ENCODE measurements around the gene GADD45G.

GADD45G gene

DNA sequence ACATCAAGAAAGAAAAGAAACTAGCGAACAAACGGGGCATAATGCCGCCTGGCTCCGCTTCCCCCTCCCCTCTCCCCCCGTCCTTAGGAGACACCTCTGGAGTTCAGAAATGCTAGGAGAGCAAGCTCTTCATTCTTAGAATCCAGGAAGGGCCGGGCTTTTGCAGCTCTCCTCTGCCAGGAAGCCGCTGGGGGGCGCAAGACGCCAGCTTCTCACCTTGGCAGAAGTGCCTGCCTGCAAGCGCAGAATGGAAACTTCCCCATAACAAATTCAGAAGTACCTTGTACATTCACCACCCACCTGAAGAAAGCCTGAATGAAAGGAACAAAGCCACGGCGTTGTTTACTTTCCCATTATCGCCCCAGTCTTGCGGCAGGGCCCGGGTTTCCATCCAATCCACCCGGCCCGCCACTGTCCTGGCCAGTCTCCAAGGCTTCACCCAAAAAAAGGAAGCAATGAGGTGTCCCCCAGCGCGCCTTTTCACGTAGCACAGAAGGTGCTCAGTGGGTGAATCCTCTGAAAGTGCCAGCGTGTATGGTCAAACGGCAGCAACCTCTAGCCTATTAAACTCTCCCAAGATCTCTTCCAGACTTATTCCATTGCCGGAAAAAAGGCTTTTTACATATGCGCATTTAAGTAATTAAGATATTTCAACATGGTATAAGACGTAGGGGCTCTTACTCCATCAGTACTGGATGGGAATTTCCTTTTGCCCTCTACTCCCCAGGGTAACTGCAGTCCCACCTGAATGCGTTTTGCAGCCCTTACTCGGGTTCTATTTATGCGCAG is 1.6 kb upstream of the GADD45G start:
- H3K9ac ChIP-seq (ENCODE audit: low read depth, low read length), result peak overlapping the region; percentile 31; the same call in 1 of the 2 replicates
- H3K27me3 ChIP-seq (ENCODE audit: control insufficient read depth, insufficient read depth, low read length), result peaks cover 12% of the 10 kb centered on the region

GRCh38 chr9:89603767-89604665 is 796 bp upstream of the GADD45G start:
- Histone ChIP-seq H3K36me3 (ENCODE audit: control insufficient read depth, insufficient read depth, low read length) (peaks cover 14% of the 10 kb centered on the region), H3K9ac (ENCODE audit: low read depth, low read length) (peak overlapping the region; percentile 77; the same call in 1 of the 2 replicates), H3K4me1 (ENCODE audit: control insufficient read depth, insufficient read depth, low read length) (peaks cover 28% of the 10 kb centered on the region), H3K4me3 (ENCODE audit: low read depth, low read length) (peak overlapping the region; percentile 64), H3K27ac (ENCODE audit: low read depth, low read length) (peak overlapping the region; percentile 84), H3K9me3 (ENCODE audit: control insufficient read depth, insufficient read depth, low read length) (no peaks in the 10 kb centered on the region), H3K27me3 (ENCODE audit: control insufficient read depth, insufficient read depth, low read length) (peaks cover 12% of the 10 kb centered on the region)

More for the DNA sequence above, 1.6 kb upstream of the GADD45G start:
- H3K9me3 ChIP-seq (ENCODE audit: control insufficient read depth, insufficient read depth, low read length), result no peaks in the 10 kb centered on the region
- H3K36me3 ChIP-seq (ENCODE audit: control insufficient read depth, insufficient read depth, low read length), result peaks cover 14% of the 10 kb centered on the region
- H3K4me1 ChIP-seq (ENCODE audit: control insufficient read depth, insufficient read depth, low read length), result peaks cover 28% of the 10 kb centered on the region
- peak overlapping the region; percentile 57 for H3K4me3 ChIP-seq (ENCODE audit: low read depth, low read length)
- H3K27ac ChIP-seq (ENCODE audit: low read depth, low read length), result no peak overlapping the region

- H3K27ac ChIP-seq (ENCODE audit: low read depth, low read length), result no peak overlapping the region
- H3K36me3 ChIP-seq (ENCODE audit: control insufficient read depth, insufficient read depth, low read length), result peaks cover 14% of the 10 kb centered on the region
- peaks cover 12% of the 10 kb centered on the region for H3K27me3 ChIP-seq (ENCODE audit: control insufficient read depth, insufficient read depth, low read length)
- H3K9me3 ChIP-seq (ENCODE audit: control insufficient read depth, insufficient read depth, low read length), result no peaks in the 10 kb centered on the region
- H3K4me3 ChIP-seq (ENCODE audit: low read depth, low read length), result peak overlapping the region; percentile 84
- H3K9ac ChIP-seq (ENCODE audit: low read depth, low read length), result peak overlapping the region; percentile 55
- peaks cover 28% of the 10 kb centered on the region for H3K4me1 ChIP-seq (ENCODE audit: control insufficient read depth, insufficient read depth, low read length)
These were observed 745 bp downstream of the GADD45G start for GRCh38 chr9:89605465-89606048.

GRCh38 chr9:89606049-89606623 is 1.3 kb downstream of the GADD45G start:
- Histone ChIP-seq H3K4me1 (ENCODE audit: control insufficient read depth, insufficient read depth, low read length) (peaks cover 28% of the 10 kb centered on the region), H3K9ac (ENCODE audit: low read depth, low read length) (peak overlapping the region; percentile 1; the same call in 1 of the 2 replicates), H3K36me3 (ENCODE audit: control insufficient read depth, insufficient read depth, low read length) (peaks cover 14% of the 10 kb centered on the region), H3K27me3 (ENCODE audit: control insufficient read depth, insufficient read depth, low read length) (peaks cover 12% of the 10 kb centered on the region), H3K4me3 (ENCODE audit: low read depth, low read length) (peak overlapping the region; percentile 84), H3K27ac (ENCODE audit: low read depth, low read length) (peak overlapping the region; percentile 16), H3K9me3 (ENCODE audit: control insufficient read depth, insufficient read depth, low read length) (no peaks in the 10 kb centered on the region)

- Histone ChIP-seq H3K36me3 (ENCODE audit: control insufficient read depth, insufficient read depth, low read length) (peaks cover 14% of the 10 kb centered on the region), H3K9ac (ENCODE audit: low read depth, low read length) (0 out of 2 replicates have a peak overlapping the region, but pooled peaks have one; percentile 1), H3K4me1 (ENCODE audit: control insufficient read depth, insufficient read depth, low read length) (peaks cover 28% of the 10 kb centered on the region), H3K27ac (ENCODE audit: low read depth, low read length) (no peak overlapping the region), H3K4me3 (ENCODE audit: low read depth, low read length) (peak overlapping the region; percentile 84), H3K9me3 (ENCODE audit: control insufficient read depth, insufficient read depth, low read length) (no peaks in the 10 kb centered on the region), H3K27me3 (ENCODE audit: control insufficient read depth, insufficient read depth, low read length) (peaks cover 12% of the 10 kb centered on the region)
These were observed 2.0 kb downstream of the GADD45G start for GRCh38 chr9:89606624-89607311.

GRCh38 chr9:89608641-89609335 is 4.0 kb downstream of the GADD45G start:
- Histone ChIP-seq H3K27ac (ENCODE audit: low read depth, low read length) (no peak overlapping the region), H3K4me1 (ENCODE audit: control insufficient read depth, insufficient read depth, low read length) (peaks cover 19% of the 10 kb centered on the region), H3K36me3 (ENCODE audit: control insufficient read depth, insufficient read depth, low read length) (peaks cover 14% of the 10 kb centered on the region), H3K4me3 (ENCODE audit: low read depth, low read length) (no peak overlapping the region), H3K9ac (ENCODE audit: low read depth, low read length) (no peak overlapping the region), H3K9me3 (ENCODE audit: control insufficient read depth, insufficient read depth, low read length) (peaks cover 3% of the 10 kb centered on the region), H3K27me3 (ENCODE audit: control insufficient read depth, insufficient read depth, low read length) (peaks cover 12% of the 10 kb centered on the region)

DNA sequence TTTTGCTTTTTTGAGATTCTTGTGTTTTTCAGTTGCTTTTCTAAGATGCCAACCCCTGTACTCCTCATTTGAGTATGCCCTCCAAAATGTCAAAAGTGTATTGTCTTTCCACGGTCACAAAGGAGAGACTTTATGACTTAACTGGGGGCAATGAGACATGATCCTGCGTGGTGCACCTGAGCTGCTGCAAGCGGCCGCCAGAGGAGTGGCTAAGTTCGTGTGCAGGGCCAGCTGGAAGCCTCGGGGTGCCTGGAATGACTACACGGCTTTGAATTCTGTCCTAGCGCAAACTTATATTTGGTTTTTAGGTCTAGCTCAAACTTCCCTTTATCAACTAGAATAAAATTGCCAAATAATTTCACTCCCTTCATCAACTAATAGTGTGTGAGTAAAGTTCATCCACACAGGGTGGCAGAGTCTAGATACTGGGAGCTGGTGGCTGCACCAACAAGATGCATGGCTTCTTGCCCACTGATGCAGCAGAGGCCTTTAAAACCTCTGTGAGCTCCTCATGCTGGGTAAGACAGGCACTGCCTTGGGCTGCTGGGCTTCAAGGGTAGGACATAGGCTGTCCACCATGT is 4.7 kb downstream of the GADD45G start:
- Histone ChIP-seq H3K36me3 (ENCODE audit: control insufficient read depth, insufficient read depth, low read length) (peaks cover 14% of the 10 kb centered on the region), H3K27ac (ENCODE audit: low read depth, low read length) (no peak overlapping the region), H3K4me3 (ENCODE audit: low read depth, low read length) (no peak overlapping the region), H3K27me3 (ENCODE audit: control insufficient read depth, insufficient read depth, low read length) (peaks cover 12% of the 10 kb centered on the region), H3K9ac (ENCODE audit: low read depth, low read length) (no peak overlapping the region), H3K9me3 (ENCODE audit: control insufficient read depth, insufficient read depth, low read length) (peaks cover 3% of the 10 kb centered on the region), H3K4me1 (ENCODE audit: control insufficient read depth, insufficient read depth, low read length) (peaks cover 14% of the 10 kb centered on the region)

GRCh38 chr9:89610391-89610925 is 5.6 kb downstream of the GADD45G start:
- Histone ChIP-seq H3K27me3 (ENCODE audit: control insufficient read depth, insufficient read depth, low read length) (peaks cover 12% of the 10 kb centered on the region), H3K4me3 (ENCODE audit: low read depth, low read length) (no peak overlapping the region), H3K4me1 (ENCODE audit: control insufficient read depth, insufficient read depth, low read length) (peaks cover 13% of the 10 kb centered on the region), H3K27ac (ENCODE audit: low read depth, low read length) (no peak overlapping the region), H3K9ac (ENCODE audit: low read depth, low read length) (no peak overlapping the region), H3K9me3 (ENCODE audit: control insufficient read depth, insufficient read depth, low read length) (peaks cover 3% of the 10 kb centered on the region), H3K36me3 (ENCODE audit: control insufficient read depth, insufficient read depth, low read length) (peaks cover 14% of the 10 kb centered on the region)

- Histone ChIP-seq H3K36me3 (ENCODE audit: control insufficient read depth, insufficient read depth, low read length) (peaks cover 9% of the 10 kb centered on the region), H3K4me3 (ENCODE audit: low read depth, low read length) (no peak overlapping the region), H3K27me3 (ENCODE audit: control insufficient read depth, insufficient read depth, low read length) (peaks cover 2% of the 10 kb centered on the region), H3K9me3 (ENCODE audit: control insufficient read depth, insufficient read depth, low read length) (peaks cover 3% of the 10 kb centered on the region), H3K27ac (ENCODE audit: low read depth, low read length) (no peak overlapping the region), H3K4me1 (ENCODE audit: control insufficient read depth, insufficient read depth, low read length) (peaks cover 12% of the 10 kb centered on the region), H3K9ac (ENCODE audit: low read depth, low read length) (no peak overlapping the region)
These were observed 6.6 kb downstream of the GADD45G start for GRCh38 chr9:89611425-89611824.

Measured in HUES48 (cell line).